ENCODE results near the gene FBP1.
A peak's percentile ranks its signal among the peaks of the same experiment; 100 is the strongest.

Gene FBP1

DNA sequence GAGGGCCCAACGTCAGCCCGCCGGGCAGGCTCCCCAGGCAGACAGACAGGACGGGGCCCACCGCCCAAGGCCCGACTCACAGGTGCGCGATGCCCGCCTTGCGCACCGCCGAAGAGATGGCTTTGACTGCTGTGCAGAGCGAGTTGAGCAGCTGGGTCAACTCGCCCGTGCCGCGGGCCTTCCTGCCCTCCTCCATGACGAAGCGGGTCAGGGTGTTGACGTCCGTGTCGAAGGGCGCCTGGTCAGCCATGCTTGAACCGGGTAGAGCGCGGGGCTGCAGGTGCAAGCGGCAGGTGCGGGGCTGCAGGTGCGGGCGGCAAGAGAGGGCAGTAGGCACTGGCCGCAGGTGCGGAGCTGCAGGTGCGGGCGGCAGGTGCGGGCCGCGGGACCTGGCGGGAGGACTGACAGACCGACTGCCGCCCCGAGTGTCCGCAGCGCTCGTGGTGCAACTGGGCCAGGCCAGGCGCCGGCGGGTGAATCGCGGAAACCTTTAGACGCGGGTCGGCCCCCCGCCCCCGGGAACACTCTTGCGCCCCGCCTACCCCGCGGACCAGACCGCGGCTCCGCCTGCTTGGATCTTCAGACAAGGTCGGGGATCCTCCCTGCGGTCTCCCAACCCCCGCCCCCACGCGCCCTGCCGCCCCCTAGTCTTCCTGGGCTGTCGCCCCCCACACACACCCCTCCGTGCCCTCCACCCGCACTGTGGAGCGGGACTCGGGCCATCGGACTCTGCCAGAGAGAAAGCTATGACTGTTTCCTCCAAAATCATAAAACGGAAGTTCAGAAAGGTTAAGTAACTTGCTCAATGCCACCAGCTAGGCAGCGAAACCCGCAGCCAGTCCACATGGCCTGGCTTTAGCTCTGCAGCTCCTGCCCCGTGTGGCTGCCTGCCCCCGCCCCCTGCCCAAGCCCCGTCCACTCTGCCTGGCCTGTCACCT lies at the start of gene FBP1:
FBP1 (minus strand) TSS at position 458 of the 938 bp plus-strand sequence; CDS start at position 250, 208 bp downstream.
- FAIRE-seq, result no peak

DNA sequence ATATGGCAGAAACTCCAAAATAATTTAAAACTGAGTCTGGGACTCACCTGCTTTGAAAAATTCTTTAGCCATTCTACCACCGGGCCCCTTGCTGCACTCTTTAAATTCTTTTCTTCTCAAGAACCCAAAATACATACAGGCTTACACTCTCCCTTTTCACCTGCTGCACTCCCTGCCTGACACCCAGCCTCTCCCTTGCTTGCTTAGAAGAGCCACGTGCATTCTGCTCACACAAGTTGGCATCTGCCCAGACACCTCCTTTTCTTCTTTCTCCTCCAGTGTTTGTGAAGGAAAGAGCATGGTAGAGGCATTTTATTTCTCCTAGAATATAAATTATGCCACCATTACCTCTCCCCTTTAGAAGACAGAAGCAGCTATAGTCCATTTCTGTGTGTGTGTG lies 48.1 kb upstream of the FBP1 start:
- no peak for FAIRE-seq

DNA sequence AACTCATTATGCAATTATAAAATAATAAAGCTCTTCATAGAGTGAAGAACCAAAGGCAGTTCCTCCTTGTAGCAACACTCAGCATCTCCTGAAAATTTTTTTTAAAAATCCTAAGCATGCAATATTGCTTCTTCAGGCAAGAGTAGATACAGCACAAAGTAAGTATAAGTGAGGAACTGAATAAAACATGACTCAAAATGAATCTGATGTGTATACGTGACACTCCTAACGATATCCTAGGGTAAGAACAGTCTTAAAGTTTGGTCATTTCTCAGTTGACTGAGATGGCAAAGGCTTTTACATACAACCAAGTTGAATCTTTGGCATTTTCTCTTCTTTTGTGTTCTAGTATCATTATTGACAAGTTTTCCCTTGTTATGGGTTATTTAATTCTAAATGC lies 46.0 kb upstream of the FBP1 start:
- no peak for FAIRE-seq

DNA sequence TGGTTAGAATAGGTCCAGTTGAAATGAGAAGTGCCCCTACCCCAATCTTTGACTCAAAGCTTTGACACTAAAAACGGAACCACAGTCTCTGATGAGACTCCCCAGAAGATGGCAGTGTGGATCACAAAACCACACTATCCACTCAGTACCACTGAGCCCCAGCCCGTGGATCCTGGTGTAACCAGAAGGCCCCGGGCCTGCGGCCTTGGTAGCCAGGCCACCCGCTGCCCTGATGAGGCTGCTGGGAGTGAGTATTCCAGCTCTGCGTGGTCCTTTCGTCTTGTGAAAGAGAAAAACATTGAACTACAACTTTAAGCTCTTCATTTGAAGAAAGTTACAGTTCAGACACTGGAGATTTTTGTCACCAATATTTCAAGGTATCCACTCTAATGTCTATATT lies 42.2 kb upstream of the FBP1 start:
- FAIRE-seq, result peak; percentile 54

DNA sequence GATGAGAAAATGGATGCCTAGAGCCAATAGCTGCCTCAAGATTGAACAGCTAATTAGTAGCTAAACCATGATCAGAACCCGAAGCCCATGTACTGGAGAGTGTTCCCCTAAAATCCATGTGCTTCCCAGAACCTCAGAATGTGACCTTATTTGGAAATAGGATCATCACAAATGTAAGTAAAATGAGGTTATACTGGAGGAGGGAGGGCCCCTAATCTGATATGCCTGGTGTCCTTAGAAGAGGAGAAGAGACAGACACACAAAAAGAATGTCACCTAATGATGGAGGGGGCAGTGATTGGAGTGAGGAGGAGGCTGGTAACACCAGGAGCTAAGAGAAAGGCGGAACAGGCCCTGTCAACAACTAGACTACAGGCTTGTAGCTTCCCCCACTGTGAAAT lies 41.3 kb upstream of the FBP1 start:
- no peak for FAIRE-seq

DNA sequence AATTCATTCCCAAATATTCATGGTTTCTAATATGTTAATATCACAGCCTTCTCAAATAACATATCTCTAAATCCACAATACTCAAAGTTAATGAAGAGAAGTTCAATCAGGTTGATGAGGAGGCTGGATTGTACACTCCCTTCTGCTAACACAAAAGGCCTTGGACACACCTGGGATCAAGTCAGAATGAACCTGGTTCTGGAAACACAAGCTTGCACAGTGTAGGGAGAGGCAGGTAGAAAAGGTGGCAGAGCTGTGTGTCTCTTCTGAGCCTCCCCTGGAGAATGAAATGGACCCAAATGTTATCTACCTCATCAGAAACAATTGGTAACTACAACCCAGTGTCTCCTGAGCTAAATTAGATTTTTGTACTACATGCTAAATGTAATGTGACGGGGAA lies 40.7 kb upstream of the FBP1 start:
- no peak for FAIRE-seq

DNA sequence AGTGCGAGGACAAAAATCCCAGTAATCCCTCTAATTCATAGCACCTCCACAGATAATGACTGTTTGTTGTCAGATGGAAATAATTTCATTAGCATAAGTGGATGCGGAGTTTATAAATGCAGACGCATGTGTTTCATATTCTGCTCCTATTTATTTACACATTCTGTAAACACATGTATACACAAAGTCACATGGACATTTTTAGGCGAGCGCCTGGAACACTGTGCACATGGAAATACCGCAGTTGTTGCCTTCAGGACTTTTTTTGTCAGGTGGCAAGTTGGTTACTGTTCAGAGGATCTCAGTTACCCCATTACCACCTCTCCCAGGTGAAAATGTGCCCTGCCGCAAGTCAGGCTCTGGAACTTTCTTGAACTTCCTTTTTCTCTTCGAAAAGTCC lies 40.3 kb upstream of the FBP1 start:
- FAIRE-seq, result no peak

DNA sequence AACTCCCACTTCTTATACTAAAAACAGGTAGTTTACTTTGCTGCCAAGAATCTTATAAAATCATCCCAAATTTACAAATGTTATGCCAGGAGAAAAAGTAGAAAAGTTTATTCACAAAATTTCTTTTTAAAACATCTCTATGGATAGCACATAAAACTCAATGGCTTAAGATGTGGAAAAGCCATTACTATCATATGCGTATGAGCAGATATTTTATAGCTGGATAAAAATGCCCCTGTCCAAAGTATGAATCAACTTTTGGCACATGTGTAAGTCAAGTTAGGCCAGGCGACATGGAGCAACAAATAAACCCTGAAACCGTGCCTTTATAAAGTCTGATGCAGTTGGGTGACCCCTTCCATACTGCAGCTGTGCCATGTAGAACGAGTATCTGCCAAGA lies 38.6 kb upstream of the FBP1 start:
- no peak for FAIRE-seq

DNA sequence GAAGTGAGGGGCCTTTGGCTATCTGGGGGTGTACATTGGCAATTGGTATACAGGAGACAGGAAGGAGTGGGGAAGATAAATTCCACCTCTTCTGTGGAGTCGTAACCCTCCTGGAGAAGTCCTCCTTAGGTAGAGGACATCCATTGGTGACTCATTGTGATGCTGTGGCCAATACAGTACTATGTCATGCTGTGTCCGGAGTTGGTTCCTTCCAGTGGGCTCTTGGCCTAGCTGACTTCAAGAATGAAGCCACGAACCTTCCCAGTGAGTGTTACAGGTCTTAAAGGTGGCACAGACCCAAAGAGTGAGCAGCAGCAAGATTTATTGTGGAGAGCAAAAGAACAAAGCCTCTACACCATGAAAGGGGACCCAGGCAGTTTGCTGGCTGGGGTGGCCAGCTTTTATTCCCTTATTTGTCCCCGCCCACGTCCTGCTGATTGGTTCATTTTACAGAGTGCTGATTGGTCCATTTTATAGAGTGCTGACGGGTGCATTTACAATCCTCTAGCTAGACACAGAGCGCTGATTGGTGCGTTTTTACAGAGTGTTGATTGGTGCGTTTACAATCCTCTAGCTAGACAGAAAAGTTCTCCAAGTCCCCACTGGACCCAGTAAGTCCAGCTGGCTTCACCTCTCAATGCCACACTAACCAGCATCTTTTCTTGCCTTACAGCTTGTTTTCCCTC lies 37.3 kb upstream of the FBP1 start:
- no peak for FAIRE-seq

DNA sequence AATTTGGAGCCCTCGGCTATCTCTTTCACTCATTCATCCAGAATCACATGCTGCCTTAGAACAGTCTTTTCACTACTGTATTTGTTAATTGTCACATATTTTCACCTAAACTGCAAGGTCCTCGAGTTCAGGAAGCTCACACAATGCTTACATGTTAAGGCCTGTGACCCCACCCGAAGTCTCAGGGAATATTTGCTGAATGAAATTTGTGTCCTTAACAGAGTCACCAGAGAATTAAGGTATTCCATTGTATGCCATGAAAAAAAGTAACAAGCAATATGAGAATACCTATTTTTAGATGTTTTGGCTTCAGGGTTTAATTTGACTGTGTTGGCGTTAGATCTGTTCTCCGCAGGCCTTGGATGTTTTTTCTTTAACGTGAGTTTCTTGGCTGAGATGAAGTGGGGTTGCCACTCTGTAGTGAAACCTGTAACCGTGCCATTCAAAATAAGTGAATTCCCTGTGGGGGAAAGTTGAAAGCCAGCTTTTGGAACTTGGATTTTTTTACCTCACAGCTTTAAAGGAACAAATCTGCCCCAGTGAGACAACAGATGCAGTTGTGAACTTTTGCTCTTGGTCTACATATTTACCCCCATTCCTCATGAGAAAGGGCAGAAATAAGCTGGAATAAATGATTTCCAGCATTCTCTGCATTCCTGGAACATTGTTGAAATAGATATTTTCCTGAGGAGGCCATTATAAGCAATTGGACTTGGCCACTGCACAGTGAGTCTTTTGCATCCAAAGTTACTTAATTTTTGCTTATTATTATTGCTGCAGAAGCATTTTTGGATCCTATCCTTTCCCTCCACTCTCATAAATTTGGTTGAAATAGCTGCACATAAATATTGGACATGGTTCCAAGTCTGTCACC lies 35.9 kb upstream of the FBP1 start:
- no peak for FAIRE-seq

DNA sequence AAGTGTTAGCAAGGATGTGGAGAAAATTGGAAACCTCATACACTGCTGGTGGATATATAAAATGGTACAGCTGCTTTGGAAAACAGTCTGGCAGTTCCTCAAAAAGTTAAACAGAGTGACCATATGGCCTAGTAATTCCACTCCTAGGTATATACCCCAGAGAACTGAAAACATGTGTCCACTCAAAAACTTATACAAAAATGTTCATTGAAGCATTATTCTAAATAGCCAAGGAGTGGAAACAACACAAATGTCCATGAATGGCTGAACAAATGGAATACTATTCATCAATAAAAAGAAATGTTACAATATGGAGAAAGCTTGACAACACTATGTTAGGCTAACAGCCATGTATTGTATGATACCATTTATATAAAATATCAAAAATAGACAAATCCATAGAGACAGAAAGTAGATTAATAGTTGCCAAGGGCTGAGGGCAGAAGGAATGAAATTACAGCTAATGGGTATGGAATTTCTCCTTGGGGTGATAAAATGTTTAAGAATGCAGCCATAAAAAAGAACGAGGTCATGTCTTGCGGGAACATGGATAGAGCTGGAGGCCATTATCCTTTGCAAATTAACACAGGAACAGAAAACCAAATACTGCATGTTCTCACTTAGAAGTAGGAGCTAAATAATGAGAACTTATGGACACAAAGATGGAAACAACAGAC lies 33.6 kb upstream of the FBP1 start:
- no peak for FAIRE-seq

DNA sequence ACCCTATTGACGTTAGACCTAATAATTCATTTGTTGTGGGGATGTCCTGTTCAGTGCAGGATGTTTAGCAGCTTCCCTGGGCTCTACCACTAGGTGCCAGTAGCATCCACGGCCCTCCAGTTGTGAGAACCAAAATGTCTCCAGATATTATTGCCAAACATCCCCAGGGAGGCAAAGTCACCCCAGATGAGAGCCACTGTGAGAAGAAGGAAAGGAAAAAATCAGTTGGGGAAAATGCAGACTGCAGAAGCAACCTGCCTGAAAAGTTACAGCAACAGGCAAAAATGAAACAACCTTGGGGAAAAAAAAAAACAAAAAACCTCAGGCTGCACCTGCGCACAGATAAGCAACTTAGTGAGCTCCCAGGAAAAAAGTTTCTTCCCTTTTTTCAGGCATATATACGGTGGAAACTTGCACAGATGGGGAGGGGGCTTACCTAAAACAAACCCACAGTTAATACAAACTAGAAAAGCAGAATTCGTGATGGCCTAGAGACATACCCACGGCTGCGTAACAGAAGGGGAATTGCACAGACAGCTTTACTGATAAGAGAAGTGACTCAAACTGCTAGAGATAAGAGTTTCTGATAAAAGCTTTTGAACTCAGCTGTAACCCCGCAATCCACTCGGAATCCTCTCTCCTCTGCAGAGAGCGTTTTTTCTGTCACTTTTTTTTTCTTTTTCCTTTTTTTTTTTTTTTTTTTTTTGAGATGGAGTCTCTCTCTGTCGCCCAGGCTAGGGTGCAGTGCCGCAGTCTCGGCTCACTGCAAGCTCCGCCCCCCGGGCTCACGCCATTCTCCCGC lies 29.8 kb upstream of the FBP1 start:
- peak; percentile 33 for FAIRE-seq

DNA sequence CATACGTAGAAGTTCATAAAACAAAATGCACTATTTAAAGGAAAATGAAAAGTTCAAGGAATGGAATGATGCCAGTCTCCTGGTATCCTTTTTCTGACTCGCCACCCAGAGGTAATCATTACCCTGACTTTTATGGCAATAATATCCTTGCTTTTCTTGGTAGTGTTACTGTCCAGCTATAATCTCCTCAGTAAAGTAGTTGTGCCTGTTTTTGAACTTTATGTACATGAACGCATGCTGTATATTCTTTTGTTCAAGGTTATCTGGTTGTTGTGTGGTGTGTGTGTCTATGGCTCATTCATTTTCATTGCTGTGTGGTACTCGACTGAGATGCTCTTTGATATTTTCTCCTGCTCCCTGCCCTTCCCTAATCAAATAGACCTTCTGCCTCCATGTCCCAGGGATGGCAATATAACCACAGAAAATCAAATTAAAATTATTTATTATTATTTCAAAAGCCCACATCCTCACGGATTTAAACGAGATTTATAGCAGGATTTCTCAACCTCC lies 29.2 kb upstream of the FBP1 start:
- FAIRE-seq, result no peak

DNA sequence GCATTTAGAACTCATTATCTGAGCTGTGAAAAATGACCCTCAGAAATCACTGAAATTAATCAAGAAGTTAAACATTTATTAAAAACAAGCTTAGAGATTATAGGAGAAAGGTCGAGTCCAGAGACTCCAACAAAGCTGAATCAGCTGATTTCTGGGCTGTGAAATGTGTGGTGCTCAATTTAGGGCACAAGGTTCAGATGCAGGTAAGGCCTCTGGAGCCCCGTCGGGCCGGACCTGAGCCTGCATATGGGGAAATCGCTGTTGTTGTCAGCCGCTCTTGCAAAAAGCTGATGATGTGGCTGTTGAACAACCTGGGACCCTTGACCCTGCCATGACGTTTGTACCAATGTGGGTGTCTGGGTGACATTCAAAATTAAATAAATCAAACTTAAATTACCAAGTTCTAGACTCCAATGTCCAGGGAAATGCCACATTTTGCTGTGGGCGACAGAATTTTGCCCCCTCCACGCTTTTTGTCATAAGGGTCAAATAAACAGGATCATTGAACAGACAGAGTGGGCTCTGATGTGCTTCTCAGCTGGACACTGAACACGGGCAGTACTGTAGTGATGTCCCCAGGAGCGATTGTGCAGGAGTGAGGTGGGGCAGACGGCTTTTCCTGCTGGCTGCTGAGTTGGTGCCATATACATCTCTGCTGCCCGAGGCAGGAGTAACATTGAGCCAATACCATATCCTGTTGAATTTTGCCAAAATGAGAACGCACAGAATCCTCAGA lies 27.2 kb upstream of the FBP1 start:
- no peak for FAIRE-seq

DNA sequence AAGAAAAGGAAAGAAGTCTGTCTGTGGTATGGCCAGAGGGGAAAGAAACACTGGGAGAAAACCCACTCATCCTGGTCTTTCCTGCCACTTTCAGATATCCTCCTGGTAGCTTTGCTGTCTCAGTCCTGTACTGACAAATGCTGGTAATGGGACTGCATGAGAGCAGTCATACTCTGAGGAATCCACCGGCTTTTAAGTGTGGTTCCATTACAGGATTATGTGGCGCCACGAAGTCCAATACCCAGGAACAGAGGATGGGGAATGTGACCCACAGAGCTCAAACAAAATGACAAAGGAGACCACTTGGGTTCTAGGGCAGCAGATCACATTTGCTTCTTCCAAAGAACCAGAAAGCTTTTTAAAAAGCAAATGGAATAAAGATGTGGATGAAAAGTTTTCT lies 26.3 kb upstream of the FBP1 start:
- FAIRE-seq, result no peak

DNA sequence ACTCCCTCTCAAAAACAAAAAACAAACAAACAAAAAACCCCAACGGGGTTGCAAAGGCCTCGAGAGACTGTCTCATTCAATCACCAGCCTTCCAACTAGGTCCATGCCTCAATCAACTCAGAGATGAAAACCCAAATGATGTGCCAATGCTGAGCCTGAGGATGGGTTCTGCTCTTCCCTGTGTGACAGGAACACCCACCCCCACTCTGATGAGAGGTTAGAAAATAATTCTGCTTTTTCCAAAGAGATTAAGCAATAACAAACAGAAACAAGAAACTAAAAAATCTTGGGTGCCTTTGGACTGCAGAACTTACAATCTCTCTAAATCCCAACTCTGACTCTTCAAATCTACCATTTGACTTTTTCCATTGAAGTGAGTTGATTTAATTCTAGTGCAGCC lies 25.5 kb upstream of the FBP1 start:
- no peak for FAIRE-seq

DNA sequence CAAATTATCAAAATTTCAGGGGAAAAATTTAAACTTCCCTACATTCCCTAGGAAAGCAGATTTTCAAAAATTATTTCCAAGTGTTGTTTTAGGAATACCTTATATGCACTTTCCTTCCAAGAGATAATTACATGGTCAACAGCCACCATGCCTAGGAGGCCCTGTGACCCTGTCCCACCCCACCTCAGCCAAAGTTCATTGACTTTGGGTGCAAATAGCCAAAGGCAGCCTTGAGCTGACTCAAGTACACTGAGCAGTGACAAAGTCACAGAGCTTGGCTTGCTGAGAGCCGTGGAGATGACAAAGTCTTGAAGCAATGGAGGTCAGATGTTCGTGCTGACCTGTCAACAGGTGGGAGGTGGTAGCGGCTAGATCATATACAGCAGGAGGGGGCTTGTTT lies 24.3 kb upstream of the FBP1 start:
- FAIRE-seq, result no peak

DNA sequence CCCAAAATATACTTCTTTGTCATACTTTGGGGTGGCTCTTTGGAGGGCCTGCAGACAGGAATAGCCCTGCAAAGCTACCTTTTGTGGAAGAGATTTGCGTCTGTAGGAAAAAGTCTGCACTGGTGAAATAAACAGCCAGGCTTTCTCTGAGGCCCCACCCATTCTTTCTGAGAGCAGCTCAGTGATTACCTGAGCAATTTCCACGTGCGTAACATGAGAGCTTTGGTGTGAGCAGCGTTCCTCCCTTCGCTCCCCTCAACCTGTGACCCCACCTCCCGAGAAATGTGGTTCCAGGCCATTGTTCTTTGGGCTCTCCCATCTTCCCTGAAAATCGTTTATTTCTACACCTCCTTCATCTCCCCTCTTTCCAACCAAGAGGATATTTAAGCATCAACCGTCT lies 23.8 kb upstream of the FBP1 start:
- FAIRE-seq, result no peak

DNA sequence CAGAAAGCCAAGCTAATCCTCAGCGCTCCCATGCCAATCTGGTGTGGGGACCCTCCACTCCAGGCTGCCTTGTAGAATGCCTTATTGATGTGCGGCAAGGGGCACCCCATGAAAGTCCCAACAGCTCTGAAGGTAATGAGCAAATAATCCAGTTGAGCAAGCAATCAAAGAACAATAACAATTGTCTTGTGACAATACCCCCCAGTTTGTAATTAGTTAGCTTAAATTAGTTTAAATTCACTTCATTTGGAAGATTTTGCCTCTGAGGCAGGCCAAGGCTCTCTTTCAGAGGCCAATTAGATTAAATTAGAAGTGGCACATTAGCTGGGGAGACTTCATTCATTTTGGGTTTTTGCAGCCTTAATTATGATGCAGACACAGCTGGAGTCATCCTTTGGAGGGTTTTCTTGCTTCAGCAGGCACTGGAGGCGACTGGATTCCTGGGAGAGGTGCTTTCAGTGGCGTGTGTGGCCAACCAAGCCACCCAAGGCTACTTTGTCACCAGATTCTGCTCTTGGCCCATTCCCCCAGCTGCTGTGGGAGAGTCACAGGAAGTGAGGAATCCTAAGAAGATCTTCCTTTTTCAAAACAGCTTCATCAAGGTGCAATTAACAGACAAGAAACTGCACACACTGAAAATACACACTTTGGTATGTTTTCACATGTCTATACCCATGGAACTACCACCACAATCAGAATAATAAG lies 17.9 kb upstream of the FBP1 start:
- no peak for FAIRE-seq

DNA sequence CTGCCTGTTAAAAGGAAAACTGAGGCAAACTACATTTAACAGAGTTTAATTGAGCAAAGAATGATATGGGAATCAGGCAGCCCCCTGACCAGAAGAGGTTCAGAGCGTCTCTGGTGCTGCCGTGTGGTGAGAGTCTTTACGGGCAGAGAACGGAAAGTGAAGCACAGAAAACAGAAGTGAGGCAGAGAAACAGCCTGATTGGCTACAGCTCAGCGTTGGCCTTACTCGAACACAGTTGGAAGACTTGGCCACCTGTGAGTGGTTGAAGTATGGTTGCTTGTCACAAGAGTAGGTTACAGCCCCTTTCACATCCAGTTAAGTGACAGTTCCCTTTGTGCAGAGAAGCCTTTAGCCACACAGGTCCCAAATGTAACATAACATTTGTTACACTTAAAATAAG lies 16.9 kb upstream of the FBP1 start:
- no peak for FAIRE-seq
